WTC11 (cell line): Measurements from ENCODE around the gene NDST3. TPM values are rescaled to one million over a fixed set of nuclear protein-coding genes. Genes with fewer than 3 reads are reported as not detected.

Experiments used
- ATAC-seq: fragments of 200-7000 bp; cut with Tn5 transposase; 2 replicates; pipeline ENCODE4 v1.10.0; 2021; ENCODE audit warnings: mild to moderate bottlenecking, moderate library complexity
- CTCF ChIA-PET: fragments of 300-600 bp; sonication (Branson Sonifier 250); formaldehyde crosslinking; loops from one replicate; lab custom pipeline; 2021; ENCODE audit warnings: antibody characterized with exemption; lab: Charles Lee
- POLR2A ChIA-PET: fragments of 350-600 bp; sonication (Branson Sonifier 250); formaldehyde crosslinking; loops from one replicate; lab custom pipeline; 2021; ENCODE audit warnings: antibody characterized with exemption; lab: Charles Lee
- DNase-seq: peaks from one replicate; pipeline ENCODE4 v3.0.0; 2021; ENCODE audit warnings: low spot score
- H3K27ac Mint-ChIP-seq: 2 replicates; pipeline ENCODE4 v1.8.0; 2021; ENCODE audit warnings: mixed read lengths
- H3K27me3 Mint-ChIP-seq: 2 replicates; pipeline ENCODE4 v1.8.0; 2021; ENCODE audit warnings: low read depth, mild to moderate bottlenecking, moderate library complexity, mixed read lengths
- H3K36me3 Mint-ChIP-seq: 2 replicates; pipeline ENCODE4 v1.8.0; 2021; ENCODE audit warnings: mixed read lengths
- H3K4me1 Mint-ChIP-seq: 2 replicates; pipeline ENCODE4 v1.8.0; 2022; ENCODE audit warnings: mixed read lengths
- H3K4me3 Mint-ChIP-seq: 2 replicates; pipeline ENCODE4 v1.8.0; 2021; ENCODE audit warnings: mild to moderate bottlenecking, moderate library complexity, mixed read lengths
- H3K9me3 Mint-ChIP-seq: 2 replicates; pipeline ENCODE4 v1.8.0; 2021; ENCODE audit warnings: mixed read lengths
- AR ChIP-seq: fragments of 250-450 bp; sonication (Bioruptor Pico); IDR thresholded peaks from 2 replicates; pipeline ENCODE4 v1.9.0; 2021; ENCODE audit warnings: mild to moderate bottlenecking
- FOXP4 ChIP-seq: sonication (generic); formaldehyde crosslinking; IDR thresholded peaks from 2 replicates; pipeline ENCODE4 v1.8.0; 2022; ENCODE audit warnings: mild to moderate bottlenecking, missing genetic modification reagents
- GABPB1 ChIP-seq: sonication (generic); formaldehyde crosslinking; IDR thresholded peaks from 2 replicates; pipeline ENCODE4 v1.8.1; 2023; ENCODE audit warnings: mild to moderate bottlenecking, missing genetic modification reagents
- HMGA2 ChIP-seq: fragments of 250-450 bp; sonication (Bioruptor Pico); IDR thresholded peaks from 2 replicates; pipeline ENCODE4 v1.4.0; 2021; ENCODE audit warnings: mild to moderate bottlenecking, moderate library complexity
- PRRX2 ChIP-seq: fragments of 250-450 bp; sonication (Bioruptor Pico); IDR thresholded peaks from 2 replicates; pipeline ENCODE4 v1.8.0; 2021; ENCODE audit warnings: mild to moderate bottlenecking
- TEAD1 ChIP-seq: sonication (generic); formaldehyde crosslinking; IDR thresholded peaks from 2 replicates; pipeline ENCODE4 v1.8.0; 2022; ENCODE audit warnings: mild to moderate bottlenecking, missing genetic modification reagents
- TEAD4 ChIP-seq: sonication (generic); formaldehyde crosslinking; IDR thresholded peaks from 2 replicates; pipeline ENCODE4 v1.8.0; 2022; ENCODE audit warnings: mild to moderate bottlenecking, missing genetic modification reagents
- ZMAT4 ChIP-seq: fragments of 250-450 bp; sonication (Bioruptor Pico); IDR thresholded peaks from 2 replicates; pipeline ENCODE4 v1.9.0; 2021; ENCODE audit warnings: mild to moderate bottlenecking
- ZNF423 ChIP-seq: fragments of 250-450 bp; sonication (Bioruptor Pico); IDR thresholded peaks from 2 replicates; pipeline ENCODE4 v2.1.2; 2022; ENCODE audit warnings: mild to moderate bottlenecking, moderate library complexity
- ZNF512 ChIP-seq: sonication (generic); formaldehyde crosslinking; IDR thresholded peaks from 2 replicates; pipeline ENCODE4 v1.8.1; 2022; ENCODE audit warnings: missing genetic modification reagents, borderline replicate concordance
- ZNF671 ChIP-seq: fragments of 250-450 bp; sonication (Bioruptor Pico); IDR thresholded peaks from 2 replicates; pipeline ENCODE4 v1.8.0; 2021; ENCODE audit warnings: mild to moderate bottlenecking
- total RNA-seq: library from RNA; stranded (reverse); gene quantifications from 3 replicates; pipeline ENCODE4 v1.2.3, GENCODE V29; 2021
- TF ChIP-seq, protein P1 (sequence below): fragments of 250-450 bp; sonication (Bioruptor Pico); IDR thresholded peaks from 2 replicates; pipeline ENCODE4 v1.9.0; 2021; ENCODE audit warnings: moderate library complexity, mild to moderate bottlenecking, inconsistent platforms, borderline replicate concordance
- TF ChIP-seq, protein P2 (sequence below): fragments of 250-450 bp; sonication (Bioruptor Pico); conservative IDR thresholded peaks from 2 replicates; pipeline ENCODE4 v1.9.0; 2021; ENCODE audit warnings: mild to moderate bottlenecking
- TF ChIP-seq, protein P3 (sequence below): sonication (generic); formaldehyde crosslinking; IDR thresholded peaks from 2 replicates; pipeline ENCODE4 v1.8.0; 2022; ENCODE audit warnings: mild to moderate bottlenecking, missing genetic modification reagents
- TF ChIP-seq, protein P4 (sequence below): sonication (generic); formaldehyde crosslinking; IDR thresholded peaks from 2 replicates; pipeline ENCODE4 v1.8.1; 2023; ENCODE audit warnings: mild to moderate bottlenecking, missing genetic modification reagents

The NDST3 gene
- total RNA-seq, 1 experiment from 2014 or later = 0.37 TPM

GRCh38 chr4:118281611-118282442 is 247.5 kb downstream of the NDST3 start:
- Mint-ChIP-seq H3K4me3 (no peak overlapping the region), H3K9me3 (no peaks in the 10 kb centered on the region), H3K36me3 (peaks cover 28% of the 10 kb centered on the region), H3K27ac (peak overlapping the region; percentile 46), H3K4me1 (peaks cover 27% of the 10 kb centered on the region), H3K27me3 (no peaks in the 10 kb centered on the region; the same call in 1 of the 2 replicates)
- peak; percentile 70; the same call in 1 of the 2 replicates for TF ChIP-seq AR
- TF ChIP-seq TEAD4 (CRISPR knock-in tag) = no peak
- no peak for TF ChIP-seq GABPB1 (CRISPR knock-in tag)
- peak; percentile 35 for TF ChIP-seq ZNF671 (CRISPR knock-in tag)
- TF ChIP-seq FOXP4 (CRISPR knock-in tag) = no peak
- no peak for TF ChIP-seq ZMAT4 (CRISPR knock-in tag)
- TF ChIP-seq, protein P1, sequence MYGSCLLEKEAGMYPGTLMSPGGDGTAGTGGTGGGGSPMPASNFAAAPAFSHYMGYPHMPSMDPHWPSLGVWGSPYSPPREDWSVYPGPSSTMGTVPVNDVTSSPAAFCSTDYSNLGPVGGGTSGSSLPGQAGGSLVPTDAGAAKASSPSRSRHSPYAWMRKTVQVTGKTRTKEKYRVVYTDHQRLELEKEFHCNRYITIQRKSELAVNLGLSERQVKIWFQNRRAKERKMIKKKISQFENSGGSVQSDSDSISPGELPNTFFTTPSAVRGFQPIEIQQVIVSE (CRISPR knock-in tag) = no peak
- no peak for TF ChIP-seq HMGA2 (CRISPR knock-in tag)
- TF ChIP-seq ZNF423 (CRISPR knock-in tag) = peak; percentile 12; the same call in 1 of the 2 replicates
- TF ChIP-seq, protein P2, sequence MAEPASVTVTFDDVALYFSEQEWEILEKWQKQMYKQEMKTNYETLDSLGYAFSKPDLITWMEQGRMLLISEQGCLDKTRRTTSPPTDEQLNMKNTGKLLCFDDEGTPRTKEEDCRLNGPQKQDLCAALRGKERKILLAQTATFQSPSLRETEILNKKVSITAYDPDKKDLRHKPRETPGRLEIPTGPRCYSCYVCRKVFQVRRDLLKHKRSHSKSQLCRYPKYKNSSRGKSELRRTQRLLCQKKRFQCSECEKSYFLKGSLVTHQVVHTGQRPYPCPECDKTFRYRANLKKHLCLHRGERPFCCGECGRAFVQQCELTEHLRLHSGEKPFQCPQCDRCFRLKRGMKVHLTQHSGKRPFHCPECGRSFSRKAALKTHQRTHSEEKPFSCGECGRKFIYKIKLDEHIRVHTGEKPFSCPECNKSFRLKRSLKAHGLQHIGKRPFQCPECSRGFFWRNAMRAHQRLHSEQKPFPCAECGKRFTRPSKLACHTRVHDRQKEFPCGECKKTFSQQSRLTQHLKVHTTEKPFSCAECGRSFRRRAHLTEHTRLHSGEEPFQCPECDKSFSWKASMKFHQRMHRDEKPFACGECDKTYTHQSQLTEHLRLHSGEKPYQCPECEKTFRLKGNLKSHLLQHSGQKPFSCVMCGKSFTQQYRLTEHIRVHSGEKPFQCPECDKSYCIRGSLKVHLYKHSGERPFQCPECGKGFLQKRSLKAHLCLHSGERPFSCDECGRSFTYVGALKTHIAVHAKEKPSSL (CRISPR knock-in tag) = peak; percentile 78; the same call in 1 of the 2 replicates
- TF ChIP-seq, protein P3, sequence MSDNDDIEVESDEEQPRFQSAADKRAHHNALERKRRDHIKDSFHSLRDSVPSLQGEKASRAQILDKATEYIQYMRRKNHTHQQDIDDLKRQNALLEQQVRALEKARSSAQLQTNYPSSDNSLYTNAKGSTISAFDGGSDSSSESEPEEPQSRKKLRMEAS (CRISPR knock-in tag) = no peak
- no peak for TF ChIP-seq ZNF512 (CRISPR knock-in tag)
- TF ChIP-seq, protein P4, sequence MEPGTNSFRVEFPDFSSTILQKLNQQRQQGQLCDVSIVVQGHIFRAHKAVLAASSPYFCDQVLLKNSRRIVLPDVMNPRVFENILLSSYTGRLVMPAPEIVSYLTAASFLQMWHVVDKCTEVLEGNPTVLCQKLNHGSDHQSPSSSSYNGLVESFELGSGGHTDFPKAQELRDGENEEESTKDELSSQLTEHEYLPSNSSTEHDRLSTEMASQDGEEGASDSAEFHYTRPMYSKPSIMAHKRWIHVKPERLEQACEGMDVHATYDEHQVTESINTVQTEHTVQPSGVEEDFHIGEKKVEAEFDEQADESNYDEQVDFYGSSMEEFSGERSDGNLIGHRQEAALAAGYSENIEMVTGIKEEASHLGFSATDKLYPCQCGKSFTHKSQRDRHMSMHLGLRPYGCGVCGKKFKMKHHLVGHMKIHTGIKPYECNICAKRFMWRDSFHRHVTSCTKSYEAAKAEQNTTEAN (CRISPR knock-in tag) = no peak
- 0 out of 2 replicates have a peak, but pooled peaks have one; percentile 14 for TF ChIP-seq PRRX2
- 0 out of 2 replicates have a peak, but pooled peaks have one; percentile 40 for TF ChIP-seq TEAD1
- ChIA-PET POLR2A (no interaction called here), CTCF (interaction anchor here (1.5 kb wide), 1 partner anchor 71 kb away, joined by 4 read pairs; the partner anchor contains the start of gene PRSS12)
- DNase-seq = no peak
- ATAC-seq = peak; percentile 29
